Central memory CD8-positive, alpha-beta T cell (primary cell): ENCODE measurements around the gene SFXN4.
A peak's percentile ranks its signal among the peaks of the same experiment; 100 is the strongest.
"Not testable (repeated sequence)": the region's sequence is repeated elsewhere in the genome, so short reads cannot be mapped to it uniquely, and the experiment has no call there.

Source experiments
- ATAC-seq: fragments of 150-1000 bp; cut with Tn5 transposase; replicated peaks from 2 replicates; pipeline ENCODE4 v1.10.0; 2022; ENCODE audit warnings: mild to moderate bottlenecking, moderate FRiP score, moderate number of reproducible peaks; ENCODE audit not compliant: poor library complexity, severe bottlenecking; ENCODE audit errors: extremely low read depth
- DNase-seq, 2 donors: peaks; one replicate each; pipeline ENCODE4 v3.0.0; 2021; ENCODE audit warnings: low spot score in 2 of 2
- H3K27ac Mint-ChIP-seq: one replicate; pipeline ENCODE4 v1.8.0; 2022; ENCODE audit warnings: low read depth, mild to moderate bottlenecking, moderate library complexity, mixed read lengths
- H3K27me3 Mint-ChIP-seq: one replicate; pipeline ENCODE4 v1.8.0; 2022; ENCODE audit warnings: mixed read lengths
- H3K36me3 Mint-ChIP-seq: one replicate; pipeline ENCODE4 v1.8.0; 2022; ENCODE audit warnings: mild to moderate bottlenecking, moderate library complexity, mixed read lengths; ENCODE audit not compliant: insufficient read depth
- H3K4me1 Mint-ChIP-seq: one replicate; pipeline ENCODE4 v1.8.0; 2022; ENCODE audit warnings: mixed read lengths
- H3K4me3 Mint-ChIP-seq: one replicate; pipeline ENCODE4 v1.8.0; 2022; ENCODE audit warnings: mild to moderate bottlenecking, moderate library complexity, mixed read lengths
- H3K9me3 Mint-ChIP-seq: one replicate; pipeline ENCODE4 v1.8.0; 2022; ENCODE audit warnings: mixed read lengths

Gene SFXN4

GRCh38 chr10:119131512-119132240 lies 33.8 kb downstream of the SFXN4 start:
- no peaks in the 10 kb centered on the region for H3K27me3 Mint-ChIP-seq
- peaks cover 41% of the 10 kb centered on the region for H3K36me3 Mint-ChIP-seq
- DNase-seq, result peak in 1 of 2 donors; percentile 16
- peaks cover 32% of the 10 kb centered on the region for H3K4me1 Mint-ChIP-seq
- peak overlapping the region; percentile 81 for H3K4me3 Mint-ChIP-seq
- H3K9me3 Mint-ChIP-seq, result no peaks in the 10 kb centered on the region
- peak; percentile 89 for ATAC-seq
- H3K27ac Mint-ChIP-seq, result peak overlapping the region; percentile 87

- H3K4me1 Mint-ChIP-seq, result peaks cover 28% of the 10 kb centered on the region
- no peak overlapping the region for H3K27ac Mint-ChIP-seq
- H3K9me3 Mint-ChIP-seq, result no peaks in the 10 kb centered on the region
- no peaks in the 10 kb centered on the region for H3K27me3 Mint-ChIP-seq
- H3K4me3 Mint-ChIP-seq, result no peak overlapping the region
- DNase-seq (no peak), ATAC-seq (no peak)
- peaks cover 52% of the 10 kb centered on the region for H3K36me3 Mint-ChIP-seq
Observed at GRCh38 chr10:119129721-119130120, 35.8 kb downstream of the SFXN4 start.

- Mint-ChIP-seq H3K27ac (no peak overlapping the region), H3K36me3 (peaks cover 71% of the 10 kb centered on the region), H3K27me3 (no peaks in the 10 kb centered on the region), H3K4me3 (no peak overlapping the region), H3K4me1 (peaks cover 7% of the 10 kb centered on the region), H3K9me3 (no peaks in the 10 kb centered on the region)
- no peak for DNase-seq
- ATAC-seq, result no peak
Observed at GRCh38 chr10:119125942-119126341, 39.6 kb downstream of the SFXN4 start.

DNA sequence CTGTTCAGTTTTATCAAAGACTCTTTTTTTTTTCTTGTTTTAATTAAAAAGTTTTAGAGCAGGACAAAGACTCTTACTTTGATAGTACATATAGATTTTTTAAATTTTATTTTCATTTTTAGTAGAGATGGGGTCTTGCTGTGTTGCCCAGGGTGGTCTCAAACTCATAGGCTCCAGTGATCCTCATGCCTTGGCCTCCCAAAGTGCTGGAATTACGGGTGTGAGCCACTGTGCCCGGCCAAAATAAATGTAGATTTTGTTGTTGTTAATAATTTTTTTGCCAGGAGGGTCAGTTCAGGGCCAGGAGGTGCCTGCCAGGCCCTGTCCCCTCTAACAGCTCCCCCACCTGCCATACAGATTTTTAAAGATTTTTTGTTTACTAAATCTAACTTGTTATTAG lies 44.6 kb downstream of the SFXN4 start:
- ATAC-seq (no peak), DNase-seq (no peak)
- Mint-ChIP-seq H3K9me3 (no peaks in the 10 kb centered on the region), H3K36me3 (peaks cover 73% of the 10 kb centered on the region), H3K27me3 (no peaks in the 10 kb centered on the region), H3K4me3 (no peak overlapping the region), H3K4me1 (no peaks in the 10 kb centered on the region), H3K27ac (no peak overlapping the region)

GRCh38 chr10:119120413-119120867 lies 45.1 kb downstream of the SFXN4 start:
- Mint-ChIP-seq H3K36me3 (peaks cover 68% of the 10 kb centered on the region), H3K9me3 (no peaks in the 10 kb centered on the region), H3K27me3 (no peaks in the 10 kb centered on the region), H3K27ac (peak overlapping the region; percentile 19), H3K4me1 (no peaks in the 10 kb centered on the region), H3K4me3 (no peak overlapping the region)
- DNase-seq (peak in 1 of 2 donors; percentile 37), ATAC-seq (peak; percentile 100)

GRCh38 chr10:119119400-119119799 lies 46.1 kb downstream of the SFXN4 start:
- Mint-ChIP-seq H3K9me3 (no peaks in the 10 kb centered on the region), H3K4me1 (peaks cover 1% of the 10 kb centered on the region), H3K36me3 (peaks cover 61% of the 10 kb centered on the region), H3K27me3 (no peaks in the 10 kb centered on the region), H3K27ac (no peak overlapping the region), H3K4me3 (no peak overlapping the region)
- ATAC-seq (no peak), DNase-seq (no peak)

- Mint-ChIP-seq H3K4me1 (peaks cover 5% of the 10 kb centered on the region), H3K36me3 (peaks cover 62% of the 10 kb centered on the region), H3K9me3 (no peaks in the 10 kb centered on the region), H3K4me3 (no peak overlapping the region), H3K27ac (no peak overlapping the region), H3K27me3 (no peaks in the 10 kb centered on the region)
- DNase-seq (no peak), ATAC-seq (no peak)
Observed at GRCh38 chr10:119118231-119118630, 47.3 kb downstream of the SFXN4 start.

DNA sequence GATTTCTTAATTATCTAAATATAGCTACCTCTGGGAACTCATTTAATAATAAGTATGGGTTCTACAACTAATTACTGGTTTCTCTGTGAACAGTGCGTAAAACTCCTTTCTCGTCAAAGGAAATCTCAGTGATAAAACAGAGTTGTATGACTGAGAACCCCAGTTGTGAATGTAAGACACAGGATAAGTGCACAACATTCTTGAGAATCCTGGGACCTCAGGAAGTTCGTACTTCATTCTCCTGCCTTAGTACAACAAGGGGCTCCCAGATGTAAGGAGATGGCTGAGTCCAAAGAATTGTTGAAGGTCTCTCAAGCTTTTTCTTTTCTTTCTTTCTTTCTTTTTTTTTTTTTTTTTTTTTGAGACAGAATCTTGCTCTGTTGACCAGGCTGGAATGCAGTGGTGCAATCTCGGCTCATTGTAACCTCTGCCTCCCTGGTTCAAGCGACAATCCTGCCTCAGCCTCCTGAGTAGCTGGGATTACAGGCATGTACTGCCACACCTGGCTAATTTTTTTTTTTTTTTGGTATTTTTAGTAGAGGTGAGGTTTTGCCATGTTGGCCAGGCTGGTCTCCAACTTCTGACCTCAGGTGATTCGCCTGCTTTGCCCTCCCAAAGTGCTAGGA lies 49.1 kb downstream of the SFXN4 start:
- Mint-ChIP-seq H3K4me3 (no peak overlapping the region), H3K27ac (no peak overlapping the region), H3K4me1 (peaks cover 5% of the 10 kb centered on the region), H3K36me3 (peaks cover 58% of the 10 kb centered on the region), H3K27me3 (no peaks in the 10 kb centered on the region), H3K9me3 (no peaks in the 10 kb centered on the region)
- ATAC-seq (no peak), DNase-seq (no peak)

DNA sequence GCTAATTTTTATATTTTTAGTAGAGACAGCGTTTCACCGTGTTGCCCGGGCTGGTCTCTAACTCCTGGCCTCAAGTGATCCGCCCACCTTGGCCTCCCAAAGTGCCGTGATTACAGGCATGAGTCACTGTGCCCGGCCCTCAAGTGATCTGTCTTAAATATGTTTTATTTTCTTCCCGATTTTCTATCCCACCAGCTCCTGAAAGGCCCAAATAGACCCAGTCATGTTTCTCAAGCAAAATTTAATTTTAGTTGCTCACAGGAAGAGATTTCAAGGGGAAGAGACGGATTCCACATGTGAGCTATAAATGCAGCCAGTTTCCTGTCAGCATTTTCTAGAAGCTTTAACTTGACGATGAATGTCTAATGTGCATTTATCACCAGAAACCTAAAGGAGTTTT lies 49.6 kb downstream of the SFXN4 start:
- ATAC-seq, result no peak
- Mint-ChIP-seq H3K4me3 (no peak overlapping the region), H3K27ac (no peak overlapping the region), H3K36me3 (peaks cover 56% of the 10 kb centered on the region), H3K27me3 (no peaks in the 10 kb centered on the region), H3K4me1 (peaks cover 5% of the 10 kb centered on the region), H3K9me3 (no peaks in the 10 kb centered on the region)
- no peak for DNase-seq

DNA sequence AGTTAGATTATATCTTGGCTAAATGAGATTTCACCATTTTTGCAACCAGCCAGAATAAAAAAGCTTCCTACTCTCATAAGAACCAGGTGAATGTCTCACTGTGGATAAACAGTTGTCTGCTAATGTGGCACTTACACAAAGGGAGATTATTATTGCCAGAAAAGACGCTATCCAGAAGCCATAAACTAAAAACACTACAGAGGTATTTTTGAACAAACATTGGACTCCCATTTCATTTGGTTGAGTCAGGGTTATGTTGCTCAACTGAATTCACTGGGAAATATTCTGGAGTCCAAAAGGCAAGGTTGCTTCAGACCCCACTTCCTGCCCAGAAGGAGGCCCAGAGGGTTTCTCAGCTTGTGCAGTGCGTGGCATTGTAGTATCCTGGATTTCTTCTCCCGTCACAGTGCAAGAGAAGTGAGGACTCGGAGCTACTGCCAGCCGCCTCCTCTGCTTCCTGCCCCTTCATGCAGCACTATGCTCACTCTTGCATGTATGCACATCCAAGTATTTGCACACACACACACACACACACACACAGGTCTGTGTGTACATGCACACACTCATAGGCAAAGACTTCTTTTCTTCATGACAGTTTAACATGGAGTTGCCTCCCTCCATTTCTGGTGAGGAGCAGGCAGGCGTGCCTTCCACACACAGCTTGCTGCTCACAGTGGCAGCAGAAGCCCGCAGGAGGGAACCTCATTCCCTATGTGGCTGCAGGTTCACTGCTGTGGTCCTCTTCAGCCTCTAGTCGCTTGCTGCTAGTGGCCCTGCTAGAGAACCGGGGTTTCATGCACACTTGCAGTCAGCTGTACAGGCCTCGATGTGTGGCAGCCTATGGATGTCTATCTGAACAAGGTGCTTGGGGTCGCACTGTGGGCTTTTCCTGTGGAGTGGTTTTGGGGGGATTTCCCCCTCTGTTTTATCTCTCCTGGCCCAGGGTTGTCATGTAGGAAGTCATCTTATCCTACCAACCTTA lies 51.5 kb downstream of the SFXN4 start:
- H3K27me3 Mint-ChIP-seq, result no peaks in the 10 kb centered on the region
- H3K4me1 Mint-ChIP-seq, result peaks cover 5% of the 10 kb centered on the region
- no peak overlapping the region for H3K27ac Mint-ChIP-seq
- H3K4me3 Mint-ChIP-seq, result no peak overlapping the region
- ATAC-seq (no peak), DNase-seq (no peak)
- peaks cover 58% of the 10 kb centered on the region for H3K36me3 Mint-ChIP-seq
- H3K9me3 Mint-ChIP-seq, result no peaks in the 10 kb centered on the region

GRCh38 chr10:119112056-119112455 lies 53.5 kb downstream of the SFXN4 start:
- Mint-ChIP-seq H3K36me3 (peaks cover 57% of the 10 kb centered on the region), H3K4me1 (peaks cover 5% of the 10 kb centered on the region), H3K9me3 (no peaks in the 10 kb centered on the region), H3K27me3 (no peaks in the 10 kb centered on the region), H3K4me3 (no peak overlapping the region), H3K27ac (no peak overlapping the region)
- ATAC-seq, result no peak
- DNase-seq, result no peak

GRCh38 chr10:119107771-119108170 lies 57.7 kb downstream of the SFXN4 start:
- not testable (repeated sequence) for H3K4me3 Mint-ChIP-seq, H3K9me3 Mint-ChIP-seq, DNase-seq, H3K27ac Mint-ChIP-seq, H3K27me3 Mint-ChIP-seq, ATAC-seq
- peaks cover 39% of the 10 kb centered on the region for H3K36me3 Mint-ChIP-seq
- peaks cover 16% of the 10 kb centered on the region for H3K4me1 Mint-ChIP-seq
